ENCODE data around the gene RAB10. TPM values are rescaled to one million over a fixed set of nuclear protein-coding genes. Genes with fewer than 3 reads are reported as not detected.
"Not testable (repeated sequence)": the region's sequence is repeated elsewhere in the genome, so short reads cannot be mapped to it uniquely, and the experiment has no call there.

RAB10 gene
- total and polyA plus RNA-seq, 2 of the 4 experiments (the other 2 are of a cell fraction): 30.1 to 77.1 TPM

- Histone ChIP-seq H4K91ac (ENCODE audit: insufficient read depth, low read depth, low read length) (no peak overlapping the region), H2BK5ac (ENCODE audit: low read depth, low read length, poor library complexity, severe bottlenecking) (no peak overlapping the region), H3K9ac (ENCODE audit: low read depth, low read length) (no peak overlapping the region), H2AK5ac (ENCODE audit: low read depth, low read length) (no peak overlapping the region), H3K56ac (ENCODE audit: extremely low read depth, insufficient read depth, low read length) (no peak overlapping the region), H3K14ac (replicated peaks; ENCODE audit: low read depth, low read length) (no peak overlapping the region), H3K27me3 (ENCODE audit: control insufficient read depth, insufficient read depth, low read length) (no peaks in the 10 kb centered on the region), H3K36me3 (ENCODE audit: control insufficient read depth, insufficient read depth, low read length) (no peaks in the 10 kb centered on the region), H4K20me1 (ENCODE audit: insufficient read depth, low read length) (peaks cover 5% of the 10 kb centered on the region), H3K4me1 (ENCODE audit: control insufficient read depth, insufficient read depth, low read length) (peaks cover 16% of the 10 kb centered on the region), H4K5ac (ENCODE audit: low read depth, low read length) (no peak overlapping the region), H3K4ac (ENCODE audit: low read depth, low read length) (no peak overlapping the region), H2BK15ac (ENCODE audit: low read depth, low read length) (no peak overlapping the region), H2AFZ (replicated peaks; ENCODE audit: low read length, poor library complexity) (no peak overlapping the region), H3K27ac (ENCODE audit: insufficient read depth, low read length) (no peak overlapping the region), H3K79me1 (ENCODE audit: low read depth in 1 of 2, low read length in 2 of 2) (no peaks in the 10 kb centered on the region; a peak in 1 of 4 replicates), H2BK20ac (ENCODE audit: low read depth, low read length) (no peak overlapping the region), H2BK120ac (ENCODE audit: low read depth, low read length) (no peak overlapping the region), H3K18ac (ENCODE audit: low read depth, low read length) (no peak overlapping the region), H3K4me2 (ENCODE audit: low read depth, low read length) (no peak overlapping the region), H4K8ac (ENCODE audit: low read depth in 2 of 2, low read length in 2 of 2) (no peak overlapping the region), H3K4me3 (ENCODE audit: insufficient read depth, low read depth, low read length) (no peak overlapping the region), H3K9me3 (ENCODE audit: control insufficient read depth, insufficient read depth, low read length) (no peaks in the 10 kb centered on the region), H3K23ac (ENCODE audit: low read depth, low read length) (no peak overlapping the region), H3K9me1 (ENCODE audit: insufficient read depth, low read length) (peaks cover 21% of the 10 kb centered on the region), H2AK9ac (replicated peaks; ENCODE audit: low read depth, low read length, poor library complexity) (no peak overlapping the region)
- intact Hi-C loops (cut with micrococcal nuclease): no loop called here
- in situ Hi-C loops (cut with MboI; ENCODE audit: low sequenced_read_pairs): no loop called here
- CTCF ChIA-PET: interaction anchor here (0.6 kb wide), 1 partner anchor 46 kb away, joined by 4 read pairs; no protein-coding TSS in a partner anchor
- dilution Hi-C loops (cut with HindIII; ENCODE audit: low sequenced_read_pairs, unreplicated experiment): no loop called here
- ATAC-seq (ENCODE audit: low read depth) (no peak), DNase-seq (peak; percentile 43)
- WGBS, 2 experiments (ENCODE audit: extremely low coverage in 2 of 2, insufficient read length in 1 of 2): 71% methylated on average over 1 of the region's 13 CpGs; no CpG with 5 or more reads in 1 of the 2 experiments
- POLR2A ChIA-PET (ENCODE audit: unreplicated experiment): no interaction called here
- no TSS peak for BruUV-seq (replicated peaks)
- TF ChIP-seq CEBPB (IDR thresholded peaks at IDR 0.05; ENCODE audit: low read depth, low read length) (peak; percentile 65), RFX5 (IDR thresholded peaks at IDR 0.05; ENCODE audit: low read depth, low read length) (no peak)
Observed at GRCh38 chr2:26016012-26016705, 17.7 kb upstream of the RAB10 start.

GRCh38 chr2:26016706-26017045, 17.2 kb upstream of the RAB10 start:
- BruUV-seq (replicated peaks); H2BK15ac ChIP-seq (ENCODE audit: low read depth, low read length); H3K14ac ChIP-seq (replicated peaks; ENCODE audit: low read depth, low read length); H3K79me1 ChIP-seq (ENCODE audit: low read depth in 1 of 2, low read length in 2 of 2); dilution Hi-C loops (cut with HindIII; ENCODE audit: low sequenced_read_pairs, unreplicated experiment); H3K4ac ChIP-seq (ENCODE audit: low read depth, low read length); H2AK5ac ChIP-seq (ENCODE audit: low read depth, low read length); H3K27me3 ChIP-seq (ENCODE audit: control insufficient read depth, insufficient read depth, low read length); intact Hi-C loops (cut with micrococcal nuclease); H3K23ac ChIP-seq (ENCODE audit: low read depth, low read length); H2BK120ac ChIP-seq (ENCODE audit: low read depth, low read length); H3K56ac ChIP-seq (ENCODE audit: extremely low read depth, insufficient read depth, low read length); POLR2A ChIA-PET (ENCODE audit: unreplicated experiment); H2AK9ac ChIP-seq (replicated peaks; ENCODE audit: low read depth, low read length, poor library complexity); ATAC-seq (ENCODE audit: low read depth); DNase-seq; H3K4me3 ChIP-seq (ENCODE audit: insufficient read depth, low read depth, low read length); H3K36me3 ChIP-seq (ENCODE audit: control insufficient read depth, insufficient read depth, low read length); H2BK5ac ChIP-seq (ENCODE audit: low read depth, low read length, poor library complexity, severe bottlenecking); H3K9me3 ChIP-seq (ENCODE audit: control insufficient read depth, insufficient read depth, low read length); H3K18ac ChIP-seq (ENCODE audit: low read depth, low read length); H4K5ac ChIP-seq (ENCODE audit: low read depth, low read length); H3K4me2 ChIP-seq (ENCODE audit: low read depth, low read length); H2AFZ ChIP-seq (replicated peaks; ENCODE audit: low read length, poor library complexity); H4K20me1 ChIP-seq (ENCODE audit: insufficient read depth, low read length); H4K8ac ChIP-seq (ENCODE audit: low read depth in 2 of 2, low read length in 2 of 2); in situ Hi-C loops (cut with MboI; ENCODE audit: low sequenced_read_pairs); H3K9ac ChIP-seq (ENCODE audit: low read depth, low read length); H3K27ac ChIP-seq (ENCODE audit: insufficient read depth, low read length); H2BK20ac ChIP-seq (ENCODE audit: low read depth, low read length); H4K91ac ChIP-seq (ENCODE audit: insufficient read depth, low read depth, low read length): not testable (repeated sequence)
- WGBS, 2 experiments (ENCODE audit: extremely low coverage in 2 of 2, insufficient read length in 1 of 2): 96% methylated on average over 3 of the region's 4 CpGs; no CpG with 5 or more reads in 1 of the 2 experiments
- CTCF ChIA-PET: interaction anchor here (0.6 kb wide), 1 partner anchor 46 kb away, joined by 4 read pairs; no protein-coding TSS in a partner anchor
- H3K4me1 ChIP-seq (ENCODE audit: control insufficient read depth, insufficient read depth, low read length): peaks cover 11% of the 10 kb centered on the region
- peaks cover 18% of the 10 kb centered on the region for H3K9me1 ChIP-seq (ENCODE audit: insufficient read depth, low read length)
